Caco-2 (cell line): ENCODE data around the gene OGA. TPM values are rescaled to one million over a fixed set of nuclear protein-coding genes. Genes with fewer than 3 reads are reported as not detected.

ENCODE experiments used
- Bru-seq: library from RNA; stranded (reverse); fragments of 400-500 nt; gene quantifications from one replicate; lab custom pipeline; 2021; lab: Mats Ljungman, UMichigan
- BruChase-seq, 2 experiments: library from RNA; stranded (reverse); fragments of 400-500 nt; gene quantifications; one replicate each; lab custom pipeline; 2021; lab: Mats Ljungman, UMichigan
- BruUV-seq: library from RNA; stranded (reverse); fragments of 400-500 nt; replicated peaks from 2 replicates; lab custom pipeline; 2021; lab: Mats Ljungman, UMichigan
- CTCF ChIA-PET: fragments of 300-600 bp; sonication (Branson Sonifier 250); formaldehyde crosslinking; loops from one replicate; lab custom pipeline; 2022; ENCODE audit warnings: antibody characterized with exemption; lab: Charles Lee
- POLR2A ChIA-PET: fragments of 300-600 bp; sonication (Branson Sonifier 250); formaldehyde crosslinking; loops from one replicate; lab custom pipeline; 2022; ENCODE audit warnings: antibody characterized with exemption; lab: Charles Lee
- DNase-seq, 2 experiments: peaks; one replicate each; pipeline versions ENCODE4 v3.0.0 to v3.0.0-alpha.2; 2020 to 2022
- H3K27me3 ChIP-seq: replicated peaks from 2 replicates; pipeline ENCODE4 v1.6.0; 2011; ENCODE audit warnings: low read length; ENCODE audit not compliant: control insufficient read depth, insufficient read depth
- H3K36me3 ChIP-seq: 2 replicates; pipeline ENCODE4 v1.5.1; 2011; ENCODE audit warnings: low read length; ENCODE audit not compliant: control insufficient read depth, insufficient read depth
- H3K4me1 ChIP-seq: fragments of 250-450 bp; sonication (Bioruptor Pico); 2 replicates; pipeline ENCODE4 v1.5.1; 2020; ENCODE audit warnings: mild to moderate bottlenecking
- H3K4me3 ChIP-seq: 2 replicates; pipeline ENCODE4 v1.5.1; 2011; ENCODE audit warnings: low read depth, mild to moderate bottlenecking, control low read depth, low read length
- H3K9me3 ChIP-seq: fragments of 250-450 bp; sonication (Bioruptor Pico); 2 replicates; pipeline ENCODE4 v1.5.1; 2020; ENCODE audit warnings: mild to moderate bottlenecking, moderate library complexity
- H3K27ac Mint-ChIP-seq: one replicate; pipeline ENCODE4 v1.8.0; 2022; ENCODE audit warnings: mixed read lengths; ENCODE audit not compliant: unreplicated experiment
- H3K27me3 Mint-ChIP-seq: one replicate; pipeline ENCODE4 v1.8.0; 2022; ENCODE audit warnings: mixed read lengths; ENCODE audit not compliant: insufficient read depth, unreplicated experiment
- H3K36me3 Mint-ChIP-seq: one replicate; pipeline ENCODE4 v1.8.0; 2022; ENCODE audit warnings: mild to moderate bottlenecking, mixed read lengths; ENCODE audit not compliant: insufficient read depth, unreplicated experiment
- H3K4me1 Mint-ChIP-seq: one replicate; pipeline ENCODE4 v1.8.0; 2022; ENCODE audit warnings: low read depth, mixed read lengths; ENCODE audit not compliant: unreplicated experiment
- H3K4me3 Mint-ChIP-seq: one replicate; pipeline ENCODE4 v1.8.0; 2022; ENCODE audit warnings: mild to moderate bottlenecking, moderate library complexity, mixed read lengths; ENCODE audit not compliant: unreplicated experiment
- H3K9me3 Mint-ChIP-seq: one replicate; pipeline ENCODE4 v1.8.0; 2022; ENCODE audit warnings: mixed read lengths; ENCODE audit not compliant: unreplicated experiment
- CTCF ChIP-seq, 2 experiments: fragments of 200-600 bp in 1 of 2; IDR thresholded peaks; 1 replicate in 1 of 2; 2 replicates in 1 of 2; pipeline versions ENCODE4 v1.5.1 to v1.8.0; 2011 to 2022; ENCODE audit warnings: antibody characterized with exemption in 1 of 2, control low read depth in 1 of 2, inconsistent platforms in 1 of 2, low read depth in 1 of 2, low read length in 1 of 2, mild to moderate bottlenecking in 1 of 2, moderate library complexity in 1 of 2; ENCODE audit not compliant: insufficient read depth in 1 of 2, severe bottlenecking in 1 of 2, unreplicated experiment in 1 of 2
- intact Hi-C: fragments of 100-400 bp; cut with micrococcal nuclease; formaldehyde crosslinking; loops from one replicate; pipeline ENCODE4 v1.10.0; 2022; ENCODE audit not compliant: unreplicated experiment
- long read RNA-seq: library from polyadenylated mRNA; stranded (forward); transcript quantifications from one replicate; pipeline ENCODE4 v2.0.0, GENCODE V29; 2022
- total RNA-seq: library from RNA; stranded (reverse); gene quantifications from 2 replicates; pipeline ENCODE4 v1.2.3, GENCODE V29; 2022

Gene OGA
- total RNA-seq, result 76.9 and 84.3 TPM in 2 replicates
- percentile 95 among the genes with signal in this experiment for Bru-seq, nascent RNA
- percentile 97 among the genes with signal in this experiment for BruChase-seq, experiment 1, labeled RNA remaining after a 2-hour chase
- percentile 95 among the genes with signal in this experiment for BruChase-seq, experiment 2, labeled RNA remaining after a 6-hour chase
- long read RNA-seq, full-length matches to known transcripts, result 6 of 24 reads
- long read RNA-seq, partial matches to known transcripts, result 13 of 24 reads
- long read RNA-seq, other reads (novel, unspliced or antisense), result 5 of 24 reads

GRCh38 chr10:101818119-101818871, at the start of gene OGA:
TSS of gene OGA (minus strand) at chr10:101818444. CDS start at chr10:101818022, 422 bp downstream.
- Mint-ChIP-seq H3K4me1 (peaks cover 13% of the 10 kb centered on the region), H3K4me3 (peak within 1 kb of the TSS; percentile 95), H3K36me3 (peaks cover 42% of the 10 kb centered on the region), H3K9me3 (no peaks in the 10 kb centered on the region), H3K27me3 (no peaks in the 10 kb centered on the region), H3K27ac (peak within 1 kb of the TSS; percentile 97)
- intact Hi-C loops, result no loop called here
- ChIA-PET CTCF (interaction anchor here (0.6 to 2.5 kb wide), 11 partner anchors 15 to 216 kb away, joined by 3 to 14 read pairs (median 6); partner anchors contain the start of gene NPM3), POLR2A (interaction anchor here (0.6 to 1.6 kb wide), 10 partner anchors 9 to 297 kb away, joined by 3 to 8 read pairs (median 4); partner anchors contain the start of gene ARMH3)
- no peaks in the 10 kb centered on the region for H3K27me3 ChIP-seq
- peak; percentile 99 to 100 for DNase-seq
- TF ChIP-seq CTCF (IDR thresholded peaks at IDR 0.05; ENCODE audit: insufficient read depth in 1 of 2, low read depth in 1 of 2, low read length in 1 of 2, severe bottlenecking in 1 of 2, unreplicated experiment in 1 of 2), result no peak
- H3K36me3 ChIP-seq, result no peaks in the 10 kb centered on the region
- H3K4me3 ChIP-seq, result peak within 1 kb of the TSS; percentile 86
- no peaks in the 10 kb centered on the region for H3K9me3 ChIP-seq
- BruUV-seq, result no TSS peak
- peaks cover 6% of the 10 kb centered on the region for H3K4me1 ChIP-seq

- BruUV-seq, result no TSS peak
- Mint-ChIP-seq H3K27ac (no peak overlapping the region), H3K36me3 (peaks cover 12% of the 10 kb centered on the region), H3K4me3 (no peak overlapping the region), H3K27me3 (no peaks in the 10 kb centered on the region), H3K9me3 (no peaks in the 10 kb centered on the region), H3K4me1 (no peaks in the 10 kb centered on the region)
- H3K27me3 ChIP-seq, result no peaks in the 10 kb centered on the region
- ChIA-PET CTCF (no interaction called here), POLR2A (no interaction called here)
- no peak for DNase-seq
- H3K36me3 ChIP-seq, result no peaks in the 10 kb centered on the region
- H3K4me1 ChIP-seq, result no peaks in the 10 kb centered on the region
- TF ChIP-seq CTCF (IDR thresholded peaks at IDR 0.05; ENCODE audit: insufficient read depth in 1 of 2, low read depth in 1 of 2, low read length in 1 of 2, severe bottlenecking in 1 of 2, unreplicated experiment in 1 of 2), result no peak
- intact Hi-C loops, result no loop called here
- no peak overlapping the region for H3K4me3 ChIP-seq
- no peaks in the 10 kb centered on the region for H3K9me3 ChIP-seq
These were observed 49.7 kb upstream of the OGA start for GRCh38 chr10:101867931-101868330.

GRCh38 chr10:101859530-101859929, 41.3 kb upstream of the OGA start:
- H3K27me3 ChIP-seq, result no peaks in the 10 kb centered on the region
- H3K4me1 Mint-ChIP-seq, result no peaks in the 10 kb centered on the region
- no TSS peak for BruUV-seq
- H3K4me3 Mint-ChIP-seq, result no peak overlapping the region
- DNase-seq, result no peak
- no peaks in the 10 kb centered on the region for H3K4me1 ChIP-seq
- peaks cover 10% of the 10 kb centered on the region for H3K9me3 ChIP-seq
- no peaks in the 10 kb centered on the region; the same call in 1 of the 2 replicates for H3K36me3 ChIP-seq
- CTCF ChIA-PET, result no interaction called here
- H3K27me3 Mint-ChIP-seq, result no peaks in the 10 kb centered on the region
- intact Hi-C loops, result no loop called here
- H3K4me3 ChIP-seq, result no peak overlapping the region
- POLR2A ChIA-PET, result no interaction called here
- no peak for TF ChIP-seq CTCF (IDR thresholded peaks at IDR 0.05; ENCODE audit: insufficient read depth in 1 of 2, low read depth in 1 of 2, low read length in 1 of 2, severe bottlenecking in 1 of 2, unreplicated experiment in 1 of 2)
- H3K9me3 Mint-ChIP-seq, result peaks cover 21% of the 10 kb centered on the region
- H3K36me3 Mint-ChIP-seq, result peaks cover 34% of the 10 kb centered on the region
- H3K27ac Mint-ChIP-seq, result no peak overlapping the region
